ENCODE data around the gene MINDY2.

- no peak for TF ChIP-seq CTCF (IDR thresholded peaks at IDR 0.05; ENCODE audit: control extremely low read depth in 1 of 3, insufficient read depth in 1 of 3, low read depth in 1 of 3, low read length in 3 of 3)
- no peak for TF ChIP-seq CBX5 (IDR thresholded peaks at IDR 0.05; ENCODE audit: low read depth, low read length)
- no peak for TF ChIP-seq SIN3A (conservative IDR thresholded peaks at IDR 0.05 in 1 of 2, IDR thresholded peaks at IDR 0.05 in 1 of 2; ENCODE audit: low read depth in 1 of 2, low read length in 2 of 2)
- no peak for TF ChIP-seq SIRT6 (IDR thresholded peaks at IDR 0.05; ENCODE audit: low read length)
- no peak for TF ChIP-seq BRCA1 (IDR thresholded peaks at IDR 0.05; ENCODE audit: low read depth, low read length)
- no peak for TF ChIP-seq EZH2 (IDR thresholded peaks at IDR 0.05; ENCODE audit: low read depth, low read length, severe bottlenecking)
Measured at GRCh38 chr15:58752716-58753115, 18.4 kb upstream of the MINDY2 start.

Data from H1 (cell line).